Choroid plexus epithelial cell (primary cell): Measurements from ENCODE around the gene DGKD.

Source experiments
- DNase-seq: peaks from one replicate; pipeline ENCODE4 v3.0.0-alpha.2; 2010; ENCODE audit warnings: low read depth
- H3K4me3 ChIP-seq: 2 replicates; pipeline ENCODE4 v1.5.1; 2011; ENCODE audit warnings: low read depth, mild to moderate bottlenecking, control low read depth, low read length, moderate library complexity
- TF ChIP-seq, protein P1 (sequence below): conservative IDR thresholded peaks from 2 replicates; pipeline ENCODE4 v1.5.1; 2011; ENCODE audit warnings: low read depth, mild to moderate bottlenecking, control low read depth, inconsistent platforms, low read length, moderate library complexity

DGKD gene

GRCh38 chr2:233414777-233415570 is 60.7 kb downstream of the DGKD start:
- DNase-seq, result no peak
- TF ChIP-seq, protein P1, sequence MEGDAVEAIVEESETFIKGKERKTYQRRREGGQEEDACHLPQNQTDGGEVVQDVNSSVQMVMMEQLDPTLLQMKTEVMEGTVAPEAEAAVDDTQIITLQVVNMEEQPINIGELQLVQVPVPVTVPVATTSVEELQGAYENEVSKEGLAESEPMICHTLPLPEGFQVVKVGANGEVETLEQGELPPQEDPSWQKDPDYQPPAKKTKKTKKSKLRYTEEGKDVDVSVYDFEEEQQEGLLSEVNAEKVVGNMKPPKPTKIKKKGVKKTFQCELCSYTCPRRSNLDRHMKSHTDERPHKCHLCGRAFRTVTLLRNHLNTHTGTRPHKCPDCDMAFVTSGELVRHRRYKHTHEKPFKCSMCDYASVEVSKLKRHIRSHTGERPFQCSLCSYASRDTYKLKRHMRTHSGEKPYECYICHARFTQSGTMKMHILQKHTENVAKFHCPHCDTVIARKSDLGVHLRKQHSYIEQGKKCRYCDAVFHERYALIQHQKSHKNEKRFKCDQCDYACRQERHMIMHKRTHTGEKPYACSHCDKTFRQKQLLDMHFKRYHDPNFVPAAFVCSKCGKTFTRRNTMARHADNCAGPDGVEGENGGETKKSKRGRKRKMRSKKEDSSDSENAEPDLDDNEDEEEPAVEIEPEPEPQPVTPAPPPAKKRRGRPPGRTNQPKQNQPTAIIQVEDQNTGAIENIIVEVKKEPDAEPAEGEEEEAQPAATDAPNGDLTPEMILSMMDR, result no peak
- no peak overlapping the region for H3K4me3 ChIP-seq

GRCh38 chr2:233416199-233416598 is 61.9 kb downstream of the DGKD start:
- TF ChIP-seq, protein P1, result no peak
- DNase-seq, result no peak

GRCh38 chr2:233416706-233417105 is 62.4 kb downstream of the DGKD start:
- no peak overlapping the region for H3K4me3 ChIP-seq
- TF ChIP-seq, protein P1, result peak; percentile 23
- peak; percentile 44 for DNase-seq

More at GRCh38 chr2:233416199-233416598, 61.9 kb downstream of the DGKD start:
- H3K4me3 ChIP-seq, result no peak overlapping the region

DNA sequence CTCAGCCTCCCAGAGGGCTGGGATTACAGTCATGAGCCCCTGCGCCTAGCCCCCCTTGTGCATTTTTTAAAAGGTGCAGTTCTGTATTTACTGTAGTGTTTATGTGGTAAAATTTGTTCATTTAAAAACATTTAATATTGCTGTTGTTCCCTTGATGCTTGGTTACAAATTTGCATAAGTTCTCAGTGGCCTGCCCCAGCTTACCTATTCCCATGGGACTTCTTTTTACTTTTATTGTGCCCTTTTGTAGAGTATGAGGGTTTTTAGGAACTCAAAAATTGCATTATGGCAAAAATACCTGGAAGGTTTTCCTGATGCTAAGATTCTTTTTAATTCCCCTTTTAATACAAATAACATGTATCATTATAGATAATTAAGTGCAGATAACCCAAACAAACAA is 63.0 kb downstream of the DGKD start:
- TF ChIP-seq, protein P1, result no peak
- DNase-seq, result no peak
- no peak overlapping the region for H3K4me3 ChIP-seq

- DNase-seq, result no peak
- TF ChIP-seq, protein P1, result no peak
- no peak overlapping the region for H3K4me3 ChIP-seq
These were observed 63.9 kb downstream of the DGKD start for GRCh38 chr2:233418052-233418760.

GRCh38 chr2:233418761-233419546 is 64.7 kb downstream of the DGKD start:
- H3K4me3 ChIP-seq, result no peak overlapping the region
- peak; percentile 53 for DNase-seq

More at GRCh38 chr2:233418761-233419546, 64.7 kb downstream of the DGKD start:
- TF ChIP-seq, protein P1, result no peak
